ENCODE data around the gene COX6B2. TPM values are rescaled to one million over a fixed set of nuclear protein-coding genes. Genes with fewer than 3 reads are reported as not detected.

COX6B2 gene
- total RNA-seq, 1 donor from 2014 or later = not detected

- no peak for DNase-seq (ENCODE audit: extremely low spot score, unreplicated experiment)
- peaks cover 39% of the 10 kb centered on the region for H3K4me1 Mint-ChIP-seq (ENCODE audit: unreplicated experiment)
- H3K9me3 Mint-ChIP-seq (ENCODE audit: unreplicated experiment) = no peaks in the 10 kb centered on the region
- no peak overlapping the region for H3K4me3 Mint-ChIP-seq (ENCODE audit: unreplicated experiment)
- TF ChIP-seq, protein P1, sequence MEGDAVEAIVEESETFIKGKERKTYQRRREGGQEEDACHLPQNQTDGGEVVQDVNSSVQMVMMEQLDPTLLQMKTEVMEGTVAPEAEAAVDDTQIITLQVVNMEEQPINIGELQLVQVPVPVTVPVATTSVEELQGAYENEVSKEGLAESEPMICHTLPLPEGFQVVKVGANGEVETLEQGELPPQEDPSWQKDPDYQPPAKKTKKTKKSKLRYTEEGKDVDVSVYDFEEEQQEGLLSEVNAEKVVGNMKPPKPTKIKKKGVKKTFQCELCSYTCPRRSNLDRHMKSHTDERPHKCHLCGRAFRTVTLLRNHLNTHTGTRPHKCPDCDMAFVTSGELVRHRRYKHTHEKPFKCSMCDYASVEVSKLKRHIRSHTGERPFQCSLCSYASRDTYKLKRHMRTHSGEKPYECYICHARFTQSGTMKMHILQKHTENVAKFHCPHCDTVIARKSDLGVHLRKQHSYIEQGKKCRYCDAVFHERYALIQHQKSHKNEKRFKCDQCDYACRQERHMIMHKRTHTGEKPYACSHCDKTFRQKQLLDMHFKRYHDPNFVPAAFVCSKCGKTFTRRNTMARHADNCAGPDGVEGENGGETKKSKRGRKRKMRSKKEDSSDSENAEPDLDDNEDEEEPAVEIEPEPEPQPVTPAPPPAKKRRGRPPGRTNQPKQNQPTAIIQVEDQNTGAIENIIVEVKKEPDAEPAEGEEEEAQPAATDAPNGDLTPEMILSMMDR (IDR thresholded peaks at IDR 0.05) = no peak
- H3K27me3 Mint-ChIP-seq (ENCODE audit: unreplicated experiment) = no peaks in the 10 kb centered on the region
- no peaks in the 10 kb centered on the region for H3K36me3 Mint-ChIP-seq (ENCODE audit: unreplicated experiment)
- H3K27ac Mint-ChIP-seq (ENCODE audit: unreplicated experiment) = peak overlapping the region; percentile 50
These were observed 19.7 kb upstream of the COX6B2 start for GRCh38 chr19:55373993-55374757.

- Mint-ChIP-seq H3K4me3 (ENCODE audit: unreplicated experiment) (no peak overlapping the region), H3K27me3 (ENCODE audit: unreplicated experiment) (no peaks in the 10 kb centered on the region), H3K4me1 (ENCODE audit: unreplicated experiment) (peaks cover 39% of the 10 kb centered on the region), H3K27ac (ENCODE audit: unreplicated experiment) (peak overlapping the region; percentile 50), H3K36me3 (ENCODE audit: unreplicated experiment) (no peaks in the 10 kb centered on the region), H3K9me3 (ENCODE audit: unreplicated experiment) (no peaks in the 10 kb centered on the region)
- TF ChIP-seq, protein P1 (IDR thresholded peaks at IDR 0.05) = no peak
- DNase-seq (ENCODE audit: extremely low spot score, unreplicated experiment) = no peak
These were observed 18.9 kb upstream of the COX6B2 start for GRCh38 chr19:55373306-55373992.

DNA sequence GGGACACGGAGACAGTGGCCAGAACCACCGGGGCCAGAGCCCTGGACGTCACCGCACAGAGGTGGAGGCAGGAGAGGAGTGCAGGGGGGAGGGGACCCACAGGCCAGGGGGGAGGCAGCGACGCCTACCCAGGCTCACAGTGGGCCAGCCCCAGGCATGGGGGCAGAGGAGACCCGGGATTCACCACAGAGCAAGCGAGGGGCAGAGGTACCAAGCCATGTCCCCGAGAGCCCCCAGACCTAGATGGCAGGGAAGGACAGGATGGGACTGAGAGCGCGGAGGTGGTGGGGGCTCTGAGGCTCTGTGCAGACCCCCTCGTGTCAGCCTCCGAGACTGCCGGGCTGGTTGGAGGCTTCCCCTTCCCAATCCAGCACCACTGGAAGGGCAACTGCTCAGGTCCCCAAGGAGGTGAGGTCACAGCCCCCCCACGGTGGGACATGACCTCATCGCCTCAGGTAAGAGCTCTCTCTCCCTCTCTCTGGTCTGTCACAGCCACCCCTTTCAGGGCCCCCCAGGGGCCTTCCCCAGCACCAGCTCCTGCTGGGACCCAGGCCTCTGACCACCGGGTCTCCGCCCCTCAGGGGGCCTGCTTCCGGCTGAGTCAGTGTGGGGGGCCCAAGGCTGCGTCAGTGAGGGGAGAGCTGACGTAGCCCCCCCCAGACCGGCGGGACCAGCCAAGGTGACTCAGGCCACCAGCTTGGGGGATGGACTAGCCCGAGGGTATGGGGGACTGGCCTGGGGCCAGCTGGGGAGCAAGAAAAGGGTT is 18.0 kb upstream of the COX6B2 start:
- TF ChIP-seq, protein P1 (IDR thresholded peaks at IDR 0.05) = no peak
- Mint-ChIP-seq H3K4me3 (ENCODE audit: unreplicated experiment) (no peak overlapping the region), H3K9me3 (ENCODE audit: unreplicated experiment) (no peaks in the 10 kb centered on the region), H3K36me3 (ENCODE audit: unreplicated experiment) (no peaks in the 10 kb centered on the region), H3K27ac (ENCODE audit: unreplicated experiment) (no peak overlapping the region), H3K4me1 (ENCODE audit: unreplicated experiment) (peaks cover 39% of the 10 kb centered on the region), H3K27me3 (ENCODE audit: unreplicated experiment) (no peaks in the 10 kb centered on the region)
- no peak for DNase-seq (ENCODE audit: extremely low spot score, unreplicated experiment)

GRCh38 chr19:55370305-55370988 is 15.9 kb upstream of the COX6B2 start, which contains the start of gene IL11:
Gene IL11, minus strand, starts transcription at chr19:55370463. Its CDS starts 153 bp downstream, at chr19:55370310.
- Mint-ChIP-seq H3K4me3 (ENCODE audit: unreplicated experiment) (peak within 1 kb of the TSS; percentile 74), H3K9me3 (ENCODE audit: unreplicated experiment) (no peaks in the 10 kb centered on the region), H3K36me3 (ENCODE audit: unreplicated experiment) (no peaks in the 10 kb centered on the region), H3K27ac (ENCODE audit: unreplicated experiment) (peak within 1 kb of the TSS; percentile 69), H3K4me1 (ENCODE audit: unreplicated experiment) (peaks cover 34% of the 10 kb centered on the region), H3K27me3 (ENCODE audit: unreplicated experiment) (no peaks in the 10 kb centered on the region)
- TF ChIP-seq, protein P1 (IDR thresholded peaks at IDR 0.05) = no peak
- DNase-seq (ENCODE audit: extremely low spot score, unreplicated experiment) = no peak

All from osteocyte (in vitro differentiated cells).